GM12874 (cell line): Measurements from ENCODE around the gene ZNF416.

Experiments
- CTCF ChIP-seq: IDR thresholded peaks from 2 replicates; pipeline ENCODE4 v1.5.1; 2011; ENCODE audit warnings: low read depth, mild to moderate bottlenecking, control low read depth, low read length, moderate library complexity; ENCODE audit not compliant: insufficient read depth

The ZNF416 gene

GRCh38 chr19:57599761-57600383 lies 21.2 kb upstream of the ZNF416 start, which contains the start of gene ZNF530:
Gene ZNF530 (plus strand): TSS chr19:57599885. CDS start chr19:57604346, 4,461 bp downstream.
- no peak for TF ChIP-seq CTCF

GRCh38 chr19:57599377-57599760 lies 20.7 kb upstream of the ZNF416 start:
- TF ChIP-seq CTCF, result no peak

- TF ChIP-seq CTCF, result no peak
These were observed 8.8 kb upstream of the ZNF416 start for GRCh38 chr19:57587529-57587928.

GRCh38 chr19:57583521-57584416 lies 5.1 kb upstream of the ZNF416 start, which contains the start of gene ZIK1:
Gene ZIK1 (plus strand): TSS chr19:57584145. CDS start chr19:57584357, 212 bp downstream.
- TF ChIP-seq CTCF, result no peak

GRCh38 chr19:57583104-57583520 lies 4.4 kb upstream of the ZNF416 start:
- TF ChIP-seq CTCF, result no peak

- TF ChIP-seq CTCF, result no peak
These were observed 2.0 kb downstream of the ZNF416 start for GRCh38 chr19:57576661-57577060.

GRCh38 chr19:57572415-57572947 lies 6.2 kb downstream of the ZNF416 start:
- no peak for TF ChIP-seq CTCF
